Lung (tissue), 12 donors: ENCODE data around the gene NFATC1. TPM values are rescaled to one million over a fixed set of nuclear protein-coding genes. Genes with fewer than 3 reads are reported as not detected.

Source experiments
- ATAC-seq: fragments of 200-7000 bp; cut with Tn5 transposase; one replicate; pipeline ENCODE4 v1.9.1; 2020; ENCODE audit warnings: moderate number of reproducible peaks; ENCODE audit not compliant: insufficient read depth, low FRiP score
- DNase-seq, 3 donors: peaks; one replicate each; pipeline ENCODE4 v3.0.0-alpha.2; 2013 to 2017
- H3K27ac ChIP-seq, 2 donors: one replicate each; pipeline ENCODE4 v1.5.1; 2013; ENCODE audit warnings: mild to moderate bottlenecking in 2 of 2, moderate library complexity in 2 of 2, control low read depth in 1 of 2, inconsistent platforms in 1 of 2, low read depth in 1 of 2, low read length in 1 of 2
- H3K27me3 ChIP-seq, 3 donors: one replicate each; pipeline ENCODE4 v1.5.1; 2013; ENCODE audit warnings: low read length in 2 of 3; ENCODE audit not compliant: control insufficient read depth in 3 of 3, insufficient read depth in 3 of 3
- H3K36me3 ChIP-seq, 4 donors: one replicate each; pipeline ENCODE4 v1.5.1; 2013; ENCODE audit warnings: low read length in 4 of 4, mild to moderate bottlenecking in 1 of 4, moderate library complexity in 1 of 4; ENCODE audit not compliant: control insufficient read depth in 4 of 4, insufficient read depth in 4 of 4
- H3K4me1 ChIP-seq, 5 donors: one replicate each; pipeline ENCODE4 v1.5.1; 2013; ENCODE audit warnings: low read length in 5 of 5, mild to moderate bottlenecking in 2 of 5, moderate library complexity in 1 of 5; ENCODE audit not compliant: control insufficient read depth in 5 of 5, insufficient read depth in 5 of 5
- H3K4me3 ChIP-seq: one replicate; pipeline ENCODE4 v1.5.1; 2013; ENCODE audit warnings: mild to moderate bottlenecking, control low read depth, moderate library complexity
- H3K9ac ChIP-seq, 2 donors: one replicate each; pipeline ENCODE4 v1.5.1; 2013; ENCODE audit warnings: low read length in 2 of 2, control low read depth in 1 of 2; ENCODE audit not compliant: insufficient read depth in 1 of 2
- H3K9me3 ChIP-seq, 4 donors: one replicate each; pipeline ENCODE4 v1.5.1; 2013; ENCODE audit warnings: low read length in 3 of 4, mild to moderate bottlenecking in 1 of 4, moderate library complexity in 1 of 4; ENCODE audit not compliant: control insufficient read depth in 4 of 4, insufficient read depth in 3 of 4
- CTCF ChIP-seq: IDR thresholded peaks from 2 replicates; pipeline ENCODE4 v1.5.1; 2012; ENCODE audit warnings: mild to moderate bottlenecking; ENCODE audit errors: control extremely low read depth, extremely low read depth
- WGBS, 2 donors: extraction: QIAGEN DNeasy Blood & Tissue Kit; methylation state at CpG; one replicate each; pipeline ENCODE4 v1.1.7; 2013; 5-methylcytosine and 5-hydroxymethylcytosine counted together
- polyA plus RNA-seq, 2 donors: library from polyadenylated mRNA; stranded (reverse); fragments of 200-250 nt; gene quantifications; one replicate each; pipeline ENCODE4 v1.2.1, GENCODE V29; 2013
- total RNA-seq, 2 donors: library from RNA; depleted of rRNA in 1 of 2; stranded (reverse); fragments of >200 nt in 1 of 2; gene quantifications; one replicate each; pipeline ENCODE4 v1.2.1, GENCODE V29; 2014 to 2021
- donor health status: control.
- donor health status: control.
- donor health status: Bipolar disorder and iron deficiency.
- donor health status: healthy.
- donor health status: DM: yes; HTN: yes; CAD: no.

NFATC1 gene
- total and polyA plus RNA-seq, 4 donors, result 8.6 to 25.5 (median 12.9) TPM

GRCh38 chr18:79385326-79385707 lies 10.4 kb upstream of the NFATC1 start:
- WGBS, 2 donors, result 71 to 77% methylated on average over 17 of the region's 17 CpGs
- ATAC-seq (no peak), DNase-seq (no peak)
- H3K36me3 ChIP-seq, result no peaks in the 10 kb centered on the region
- TF ChIP-seq CTCF, result no peak
- H3K27ac ChIP-seq, result no peak overlapping the region
- peaks cover 0 to 11% (median 0%) of the 10 kb centered on the region in 5 donors for H3K4me1 ChIP-seq
- H3K9me3 ChIP-seq, result no peaks in the 10 kb centered on the region
- no peak overlapping the region for H3K9ac ChIP-seq
- H3K27me3 ChIP-seq, result peaks cover 0 to 25% (median 21%) of the 10 kb centered on the region in 3 donors
- H3K4me3 ChIP-seq, result no peak overlapping the region

- Histone ChIP-seq H3K4me1 (peaks cover 0 to 11% (median 0%) of the 10 kb centered on the region in 5 donors), H3K4me3 (no peak overlapping the region), H3K27ac (no peak overlapping the region), H3K27me3 (peaks cover 0 to 30% (median 26%) of the 10 kb centered on the region in 3 donors), H3K9ac (no peak overlapping the region), H3K36me3 (no peaks in the 10 kb centered on the region), H3K9me3 (no peaks in the 10 kb centered on the region)
- DNase-seq, result peak in 1 of 3 donors; percentile 58
- ATAC-seq, result no peak
- TF ChIP-seq CTCF, result no peak
- 69 to 71% methylated on average over 21 of the region's 21 CpGs for WGBS, 2 donors
Observed at GRCh38 chr18:79385708-79386341, 9.9 kb upstream of the NFATC1 start.

- Histone ChIP-seq H3K9me3 (no peaks in the 10 kb centered on the region), H3K27ac (no peak overlapping the region), H3K27me3 (peaks cover 0 to 35% (median 31%) of the 10 kb centered on the region in 3 donors), H3K4me1 (peaks cover 0 to 11% (median 0%) of the 10 kb centered on the region in 5 donors), H3K4me3 (no peak overlapping the region), H3K36me3 (no peaks in the 10 kb centered on the region), H3K9ac (no peak overlapping the region)
- no peak for ATAC-seq
- no peak for DNase-seq
- 89 to 90% methylated on average over 14 of the region's 14 CpGs for WGBS, 2 donors
- no peak for TF ChIP-seq CTCF
Observed at GRCh38 chr18:79386547-79386946, 9.2 kb upstream of the NFATC1 start.

- WGBS, 2 donors, result 71 to 86% methylated on average over 6 of the region's 6 CpGs
Observed at GRCh38 chr18:79387214-79387613, 8.5 kb upstream of the NFATC1 start.

More at GRCh38 chr18:79387214-79387613, 8.5 kb upstream of the NFATC1 start:
- Histone ChIP-seq H3K27me3 (peaks cover 0 to 40% (median 38%) of the 10 kb centered on the region in 3 donors), H3K9me3 (no peaks in the 10 kb centered on the region), H3K4me1 (peaks cover 0 to 11% (median 0%) of the 10 kb centered on the region in 5 donors), H3K4me3 (no peak overlapping the region), H3K36me3 (no peaks in the 10 kb centered on the region), H3K9ac (no peak overlapping the region), H3K27ac (no peak overlapping the region)
- TF ChIP-seq CTCF, result no peak
- DNase-seq (no peak), ATAC-seq (no peak)
